GM21528 (cell line): ENCODE results near the gene MSL1.

Experiments used
- ATAC-seq: cut with Tn5 transposase; IDR thresholded peaks from one replicate; pipeline ENCODE4 v1.9.1; 2021; ENCODE audit warnings: mild to moderate bottlenecking, moderate library complexity; ENCODE audit not compliant: unreplicated experiment, low FRiP score

Gene MSL1

GRCh38 chr17:40170325-40170724 is 48.6 kb downstream of the MSL1 start:
- ATAC-seq, result no peak

- ATAC-seq, result no peak
These were observed 50.0 kb downstream of the MSL1 start for GRCh38 chr17:40171750-40172149.

GRCh38 chr17:40173091-40173777 is 51.5 kb downstream of the MSL1 start:
- no peak for ATAC-seq

- no peak for ATAC-seq
These were observed 52.0 kb downstream of the MSL1 start for GRCh38 chr17:40173778-40174135.

GRCh38 chr17:40174514-40174913 is 52.7 kb downstream of the MSL1 start:
- no peak for ATAC-seq

GRCh38 chr17:40175928-40176753 is 54.4 kb downstream of the MSL1 start:
- ATAC-seq, result no peak

GRCh38 chr17:40176754-40177110 is 55.0 kb downstream of the MSL1 start:
- no peak for ATAC-seq

- no peak for ATAC-seq
These were observed 55.6 kb downstream of the MSL1 start, which contains the start of gene RAPGEFL1 for GRCh38 chr17:40177275-40177874. Gene RAPGEFL1 (plus strand): TSS chr17:40177470. CDS start chr17:40177862, 392 bp downstream.

GRCh38 chr17:40178021-40178601 is 56.3 kb downstream of the MSL1 start:
- no peak for ATAC-seq

- no peak for ATAC-seq
These were observed 56.9 kb downstream of the MSL1 start for GRCh38 chr17:40178660-40179059.

- no peak for ATAC-seq
These were observed 58.3 kb downstream of the MSL1 start for GRCh38 chr17:40179923-40180659.

GRCh38 chr17:40180694-40181093 is 58.9 kb downstream of the MSL1 start:
- no peak for ATAC-seq

GRCh38 chr17:40181205-40181604 is 59.4 kb downstream of the MSL1 start:
- ATAC-seq, result no peak

- ATAC-seq, result no peak
These were observed 60.8 kb downstream of the MSL1 start for GRCh38 chr17:40182606-40183005.
